Measurements from ENCODE around the gene POU4F1.

DNA sequence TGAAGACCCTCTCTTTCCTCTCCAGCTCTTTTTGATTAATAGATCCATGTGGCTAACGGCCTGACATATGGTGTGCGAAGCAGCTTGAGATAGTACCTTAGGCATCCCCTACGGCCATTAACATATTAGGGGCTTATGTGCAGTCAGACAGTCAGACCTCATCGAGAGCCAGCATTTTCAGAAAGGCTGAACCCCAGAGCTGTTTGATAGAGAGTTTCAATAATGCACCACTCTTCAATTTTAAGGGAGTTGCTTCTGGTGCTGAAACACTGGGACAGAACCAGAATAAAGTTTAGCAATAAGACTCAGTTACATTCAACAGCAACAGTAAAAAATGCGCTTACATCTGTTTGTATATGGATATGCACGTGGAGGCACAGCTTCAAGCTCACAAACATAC is 10.8 kb downstream of the POU4F1 start:
- TF ChIP-seq EZH2 (IDR thresholded peaks at IDR 0.05) (no peak), POLR2AphosphoS5 (IDR thresholded peaks at IDR 0.05; ENCODE audit: borderline replicate concordance, low read depth, low read length) (no peak)
